ENCODE data around the gene SRP14.
"Not testable (repeated sequence)": the region's sequence is repeated elsewhere in the genome, so short reads cannot be mapped to it uniquely, and the experiment has no call there.

The SRP14 gene

DNA sequence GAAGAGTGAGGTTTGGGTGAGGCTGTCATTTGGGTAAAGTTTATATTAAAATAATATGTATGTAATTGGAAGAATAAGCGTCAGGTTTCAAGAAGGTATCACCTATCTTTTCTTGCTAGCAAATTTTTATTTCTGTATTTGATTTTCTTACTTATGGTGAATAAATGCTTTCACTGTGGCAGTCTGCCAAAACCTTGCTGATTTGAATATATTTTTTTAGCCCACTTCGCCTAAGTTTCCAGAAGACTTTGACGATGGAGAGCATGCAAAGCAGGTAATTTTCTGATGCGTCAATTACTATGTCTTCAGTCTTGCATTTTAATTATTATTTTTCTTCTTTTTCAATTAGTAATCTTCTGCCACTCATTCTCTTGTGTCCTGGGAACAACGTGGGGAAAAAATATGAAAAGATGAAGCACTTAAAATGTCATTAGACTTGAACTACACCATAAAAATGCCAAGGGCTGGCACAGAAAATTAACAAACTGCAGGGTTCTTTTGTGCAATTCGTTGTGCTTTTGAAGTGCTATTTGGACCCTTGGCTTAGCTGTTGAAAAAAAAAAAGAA, 40.4 kb downstream of the SRP14 start:
- no peak overlapping the region for H3K27ac ChIP-seq
- TF ChIP-seq, protein P1, sequence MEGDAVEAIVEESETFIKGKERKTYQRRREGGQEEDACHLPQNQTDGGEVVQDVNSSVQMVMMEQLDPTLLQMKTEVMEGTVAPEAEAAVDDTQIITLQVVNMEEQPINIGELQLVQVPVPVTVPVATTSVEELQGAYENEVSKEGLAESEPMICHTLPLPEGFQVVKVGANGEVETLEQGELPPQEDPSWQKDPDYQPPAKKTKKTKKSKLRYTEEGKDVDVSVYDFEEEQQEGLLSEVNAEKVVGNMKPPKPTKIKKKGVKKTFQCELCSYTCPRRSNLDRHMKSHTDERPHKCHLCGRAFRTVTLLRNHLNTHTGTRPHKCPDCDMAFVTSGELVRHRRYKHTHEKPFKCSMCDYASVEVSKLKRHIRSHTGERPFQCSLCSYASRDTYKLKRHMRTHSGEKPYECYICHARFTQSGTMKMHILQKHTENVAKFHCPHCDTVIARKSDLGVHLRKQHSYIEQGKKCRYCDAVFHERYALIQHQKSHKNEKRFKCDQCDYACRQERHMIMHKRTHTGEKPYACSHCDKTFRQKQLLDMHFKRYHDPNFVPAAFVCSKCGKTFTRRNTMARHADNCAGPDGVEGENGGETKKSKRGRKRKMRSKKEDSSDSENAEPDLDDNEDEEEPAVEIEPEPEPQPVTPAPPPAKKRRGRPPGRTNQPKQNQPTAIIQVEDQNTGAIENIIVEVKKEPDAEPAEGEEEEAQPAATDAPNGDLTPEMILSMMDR (IDR thresholded peaks at IDR 0.05): no peak
- no peak for TF ChIP-seq ZFX (IDR thresholded peaks at IDR 0.05; ENCODE audit: borderline replicate concordance)

DNA sequence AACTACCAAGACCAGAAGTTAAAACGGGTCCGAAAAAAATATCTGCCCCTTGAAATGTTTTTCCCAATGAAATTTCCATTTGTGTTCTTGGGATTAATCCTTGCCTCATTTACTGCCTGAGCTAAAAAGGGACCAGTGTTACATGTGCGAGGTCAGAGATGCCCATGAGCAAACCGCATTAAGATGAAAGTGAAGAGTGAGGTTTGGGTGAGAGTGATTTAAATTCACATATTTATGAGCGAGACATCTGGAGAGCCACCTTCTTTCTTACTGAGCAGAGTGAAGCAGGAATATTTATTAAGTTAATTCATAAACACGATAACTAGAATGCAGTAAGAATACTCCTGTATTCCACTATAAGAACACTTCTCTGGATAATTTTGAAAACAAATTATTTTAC, 41.3 kb downstream of the SRP14 start:
- no peak overlapping the region for H3K27ac ChIP-seq
- no peak for TF ChIP-seq ZFX (IDR thresholded peaks at IDR 0.05; ENCODE audit: borderline replicate concordance)
- TF ChIP-seq, protein P1 (IDR thresholded peaks at IDR 0.05): no peak

DNA sequence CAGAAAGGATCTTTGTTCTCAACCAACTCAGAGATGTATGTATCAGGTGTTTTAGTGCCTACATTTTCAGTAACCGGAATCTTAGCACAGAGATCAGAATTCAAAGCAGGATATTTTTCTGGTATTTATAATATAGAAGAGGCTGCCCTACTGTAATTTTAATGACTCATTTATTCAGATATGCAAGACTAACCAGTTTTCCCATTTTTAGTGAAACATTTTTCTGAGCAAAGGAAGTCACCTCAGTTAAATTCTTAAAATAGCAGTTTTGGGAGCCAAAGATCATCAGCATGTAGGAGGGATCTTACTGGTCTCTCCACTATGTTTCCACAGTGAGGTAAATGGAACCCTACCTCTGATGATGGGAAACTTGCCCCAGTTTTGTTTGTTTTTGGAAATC, 42.0 kb downstream of the SRP14 start:
- H3K27ac ChIP-seq: no peak overlapping the region
- TF ChIP-seq ZFX (IDR thresholded peaks at IDR 0.05; ENCODE audit: borderline replicate concordance): no peak
- TF ChIP-seq, protein P1 (IDR thresholded peaks at IDR 0.05): no peak

DNA sequence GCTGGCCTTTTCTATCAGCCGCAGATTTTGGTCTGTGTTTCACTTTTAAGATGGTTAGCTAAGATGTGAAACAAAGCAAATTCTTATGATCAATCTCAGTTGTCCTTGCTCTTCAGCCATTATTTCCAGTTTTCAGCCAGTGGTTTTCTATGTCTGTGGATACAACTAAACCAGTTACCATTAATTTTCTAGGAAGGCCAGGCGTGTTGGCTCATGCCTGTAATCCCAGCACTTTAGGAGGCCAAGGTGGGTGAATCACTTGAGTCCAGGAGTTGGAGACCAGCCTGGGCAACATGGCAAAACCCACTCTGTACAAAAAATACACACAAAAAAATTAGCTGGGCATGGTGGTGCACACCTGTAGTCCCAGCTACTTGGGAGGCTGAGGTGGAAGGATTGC, 42.8 kb downstream of the SRP14 start:
- not testable (repeated sequence) for H3K27ac ChIP-seq

DNA sequence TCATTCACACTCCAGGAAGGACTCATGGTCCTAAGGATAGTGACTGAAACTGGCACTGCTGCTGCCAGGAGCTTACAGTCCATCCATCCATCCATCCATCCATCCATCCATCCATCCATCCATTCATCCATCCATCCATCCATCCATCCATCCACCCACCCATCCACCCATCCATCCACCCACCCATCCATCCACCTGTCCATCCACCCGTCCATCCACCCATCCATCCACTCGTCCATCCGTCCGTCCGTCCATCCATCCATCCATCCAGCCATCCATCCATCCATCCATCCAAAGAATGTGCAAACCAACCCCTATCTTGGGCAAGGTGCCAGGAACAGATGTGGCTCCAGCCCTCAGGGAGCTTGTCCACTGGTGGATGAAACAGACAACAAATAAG, 46.0 kb downstream of the SRP14 start:
- not testable (repeated sequence) for H3K27ac ChIP-seq

DNA sequence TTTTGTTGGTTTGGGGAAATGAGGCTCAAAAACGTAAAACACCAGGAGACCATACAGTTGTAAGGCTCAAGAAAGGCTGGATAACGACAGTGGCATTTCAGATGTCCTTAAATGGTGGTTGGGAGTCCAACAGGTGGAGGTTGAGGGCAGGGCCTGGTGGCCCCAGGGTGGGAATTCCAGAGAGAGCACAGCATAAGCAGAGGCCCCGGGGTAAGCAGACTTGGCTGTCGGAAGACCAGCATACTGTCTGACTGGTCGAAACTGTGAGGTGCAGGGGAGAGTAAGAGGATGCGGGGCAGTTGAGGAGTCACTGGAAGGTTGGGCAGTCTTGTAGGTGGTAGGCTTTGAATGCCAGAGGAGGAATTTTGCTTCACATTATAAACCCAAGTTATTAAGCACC, 48.3 kb downstream of the SRP14 start:
- no peak overlapping the region for H3K27ac ChIP-seq
- TF ChIP-seq, protein P1 (IDR thresholded peaks at IDR 0.05): no peak
- no peak for TF ChIP-seq ZFX (IDR thresholded peaks at IDR 0.05; ENCODE audit: borderline replicate concordance)

DNA sequence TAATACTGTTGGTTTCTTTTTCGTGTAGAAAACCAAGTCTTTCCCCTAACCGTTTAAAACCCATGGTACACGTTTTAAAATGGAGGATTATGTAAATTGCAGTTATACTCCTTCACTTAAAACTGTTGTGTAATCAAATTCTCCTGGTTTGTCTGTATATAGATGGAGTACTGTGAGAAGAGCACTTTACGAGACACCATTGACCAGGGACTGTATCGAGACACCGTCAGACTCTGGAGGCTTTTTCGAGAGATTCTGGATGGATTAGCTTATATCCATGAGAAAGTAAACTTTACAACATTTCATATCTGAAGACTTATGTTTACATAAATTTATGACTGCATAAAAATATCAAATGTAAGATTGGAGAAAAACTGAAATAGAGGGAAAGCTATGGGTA, 51.2 kb downstream of the SRP14 start:
- TF ChIP-seq, protein P1 (IDR thresholded peaks at IDR 0.05): no peak
- no peak for TF ChIP-seq ZFX (IDR thresholded peaks at IDR 0.05; ENCODE audit: borderline replicate concordance)

More for the DNA sequence above, 51.2 kb downstream of the SRP14 start:
- no peak overlapping the region for H3K27ac ChIP-seq
